ENCODE data around the gene CFAP210. TPM values are rescaled to one million over a fixed set of nuclear protein-coding genes. Genes with fewer than 3 reads are reported as not detected.

CFAP210 gene
- total and polyA plus RNA-seq, 3 donors from 2014 or later, result 12.6 to 21.8 (median 17.2) TPM

GRCh38 chr2:169732075-169732474 lies 37.9 kb upstream of the CFAP210 start:
- Histone ChIP-seq H3K4me1 (peaks cover 10% of the 10 kb centered on the region), H3K27ac (no peak overlapping the region), H3K4me3 (no peak overlapping the region), H3K36me3 (ENCODE audit: low read depth, missing control alignments) (no peaks in the 10 kb centered on the region), H3K9me3 (no peaks in the 10 kb centered on the region), H3K27me3 (no peaks in the 10 kb centered on the region)
- DNase-seq, result no peak
- intact Hi-C loops (cut with DNase I; ENCODE audit: low total_unique reads), result no loop called here
- 58 to 69% methylated on average over 5 of the region's 5 CpGs for WGBS, 2 donors
- TF ChIP-seq CTCF (IDR thresholded peaks at IDR 0.05) (no peak), POLR2A (IDR thresholded peaks at IDR 0.05) (no peak)

- 94 to 100% methylated on average over 1 of the region's 1 CpG for WGBS, 2 donors
- intact Hi-C loops (cut with DNase I; ENCODE audit: low total_unique reads), result no loop called here
Measured at GRCh38 chr2:169729274-169729605, 35.0 kb upstream of the CFAP210 start.

GRCh38 chr2:169727065-169727464 lies 32.9 kb upstream of the CFAP210 start:
- H3K36me3 ChIP-seq (ENCODE audit: low read depth, missing control alignments), result no peaks in the 10 kb centered on the region
- WGBS, 2 donors, result 81 to 92% methylated on average over 5 of the region's 5 CpGs

More at GRCh38 chr2:169729274-169729605, 35.0 kb upstream of the CFAP210 start:
- Histone ChIP-seq H3K27me3 (no peaks in the 10 kb centered on the region), H3K4me3 (no peak overlapping the region), H3K27ac (no peak overlapping the region), H3K4me1 (no peaks in the 10 kb centered on the region), H3K9me3 (no peaks in the 10 kb centered on the region), H3K36me3 (ENCODE audit: low read depth, missing control alignments) (no peaks in the 10 kb centered on the region)
- no peak for TF ChIP-seq CTCF (IDR thresholded peaks at IDR 0.05)
- no peak for TF ChIP-seq POLR2A (IDR thresholded peaks at IDR 0.05)
- no peak for DNase-seq

GRCh38 chr2:169721016-169721415 lies 26.8 kb upstream of the CFAP210 start:
- no peak overlapping the region for H3K27ac ChIP-seq
- H3K4me3 ChIP-seq, result no peak overlapping the region
- no peaks in the 10 kb centered on the region for H3K27me3 ChIP-seq
- intact Hi-C loops (cut with DNase I; ENCODE audit: low total_unique reads), result no loop called here
- WGBS, 2 donors, result 71 to 79% methylated on average over 3 of the region's 3 CpGs
- TF ChIP-seq POLR2A (IDR thresholded peaks at IDR 0.05) (no peak), CTCF (IDR thresholded peaks at IDR 0.05) (no peak)
- H3K36me3 ChIP-seq (ENCODE audit: low read depth, missing control alignments), result no peaks in the 10 kb centered on the region
- H3K4me1 ChIP-seq, result peaks cover 6% of the 10 kb centered on the region
- no peaks in the 10 kb centered on the region for H3K9me3 ChIP-seq
- no peak for DNase-seq

More at GRCh38 chr2:169727065-169727464, 32.9 kb upstream of the CFAP210 start:
- Histone ChIP-seq H3K27me3 (no peaks in the 10 kb centered on the region), H3K4me3 (no peak overlapping the region), H3K27ac (no peak overlapping the region), H3K9me3 (no peaks in the 10 kb centered on the region), H3K4me1 (no peaks in the 10 kb centered on the region)
- no peak for TF ChIP-seq CTCF (IDR thresholded peaks at IDR 0.05)
- TF ChIP-seq POLR2A (IDR thresholded peaks at IDR 0.05), result no peak
- DNase-seq, result no peak
- intact Hi-C loops (cut with DNase I; ENCODE audit: low total_unique reads), result no loop called here

GRCh38 chr2:169718930-169719504 lies 24.8 kb upstream of the CFAP210 start:
- DNase-seq, result no peak
- TF ChIP-seq POLR2A (IDR thresholded peaks at IDR 0.05) (no peak), CTCF (IDR thresholded peaks at IDR 0.05) (no peak)
- WGBS, 2 donors, result 76 to 79% methylated on average over 2 of the region's 2 CpGs
- Histone ChIP-seq H3K27me3 (no peaks in the 10 kb centered on the region), H3K9me3 (no peaks in the 10 kb centered on the region), H3K27ac (no peak overlapping the region), H3K4me3 (no peak overlapping the region), H3K4me1 (peaks cover 16% of the 10 kb centered on the region), H3K36me3 (ENCODE audit: low read depth, missing control alignments) (no peaks in the 10 kb centered on the region)
- intact Hi-C loops (cut with DNase I; ENCODE audit: low total_unique reads), result no loop called here
